A673 (cell line): ENCODE results near the gene MEGF10.

Source experiments
- EZH2 ChIP-seq: fragments of 200-600 bp; sonication (generic); IDR thresholded peaks from 2 replicates; pipeline ENCODE4 v1.6.1; 2017; ENCODE audit warnings: borderline replicate concordance, low read depth, mild to moderate bottlenecking, mixed read lengths, antibody characterized with exemption, low read length; ENCODE audit not compliant: poor library complexity, severe bottlenecking
- TF ChIP-seq, protein P1 (sequence below): fragments of 300-800, 200-600 bp; sonication (generic); conservative IDR thresholded peaks from 2 replicates; pipeline ENCODE4 v1.5.1; 2017; ENCODE audit warnings: low read depth, mild to moderate bottlenecking, antibody characterized with exemption, low read length, moderate library complexity, mixed read lengths

DNA sequence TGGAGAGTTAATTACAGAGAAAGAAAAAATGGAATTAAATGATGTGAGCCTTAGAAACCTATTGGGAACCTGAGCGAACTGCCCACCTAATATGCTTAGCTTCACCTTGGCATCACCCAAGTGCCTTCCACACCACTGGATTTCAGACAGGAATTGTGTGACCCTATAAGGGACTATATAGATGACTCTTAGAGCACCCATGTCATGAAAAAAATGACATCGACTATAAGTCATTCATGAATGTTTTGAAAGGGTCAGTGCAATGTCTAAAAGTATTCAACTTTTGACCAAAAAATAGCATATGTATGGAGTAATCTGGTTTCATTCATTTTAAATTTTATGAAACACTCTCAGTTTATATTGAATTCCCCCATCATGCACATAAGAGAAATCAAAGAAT, 145.2 kb downstream of the MEGF10 start:
- TF ChIP-seq EZH2, result no peak
- TF ChIP-seq, protein P1, sequence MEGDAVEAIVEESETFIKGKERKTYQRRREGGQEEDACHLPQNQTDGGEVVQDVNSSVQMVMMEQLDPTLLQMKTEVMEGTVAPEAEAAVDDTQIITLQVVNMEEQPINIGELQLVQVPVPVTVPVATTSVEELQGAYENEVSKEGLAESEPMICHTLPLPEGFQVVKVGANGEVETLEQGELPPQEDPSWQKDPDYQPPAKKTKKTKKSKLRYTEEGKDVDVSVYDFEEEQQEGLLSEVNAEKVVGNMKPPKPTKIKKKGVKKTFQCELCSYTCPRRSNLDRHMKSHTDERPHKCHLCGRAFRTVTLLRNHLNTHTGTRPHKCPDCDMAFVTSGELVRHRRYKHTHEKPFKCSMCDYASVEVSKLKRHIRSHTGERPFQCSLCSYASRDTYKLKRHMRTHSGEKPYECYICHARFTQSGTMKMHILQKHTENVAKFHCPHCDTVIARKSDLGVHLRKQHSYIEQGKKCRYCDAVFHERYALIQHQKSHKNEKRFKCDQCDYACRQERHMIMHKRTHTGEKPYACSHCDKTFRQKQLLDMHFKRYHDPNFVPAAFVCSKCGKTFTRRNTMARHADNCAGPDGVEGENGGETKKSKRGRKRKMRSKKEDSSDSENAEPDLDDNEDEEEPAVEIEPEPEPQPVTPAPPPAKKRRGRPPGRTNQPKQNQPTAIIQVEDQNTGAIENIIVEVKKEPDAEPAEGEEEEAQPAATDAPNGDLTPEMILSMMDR, result no peak
